Stimulated activated CD4-positive, alpha-beta T cell treated with anti-CD3 and anti-CD28 coated beads, Interleukin-1b, Interleukin-23, amount 100 ng/mL, for 24 hours (primary cell): Measurements from ENCODE around the gene CPA5.
"Not testable (repeated sequence)": the region's sequence is repeated elsewhere in the genome, so short reads cannot be mapped to it uniquely, and the experiment has no call there.

Experiments used
- DNase-seq, 4 experiments: peaks; one replicate each; pipeline ENCODE4 v3.0.0-alpha.2; 2020; ENCODE audit warnings: low read depth in 4 of 4, low spot score in 1 of 4

CPA5 gene, protein sequence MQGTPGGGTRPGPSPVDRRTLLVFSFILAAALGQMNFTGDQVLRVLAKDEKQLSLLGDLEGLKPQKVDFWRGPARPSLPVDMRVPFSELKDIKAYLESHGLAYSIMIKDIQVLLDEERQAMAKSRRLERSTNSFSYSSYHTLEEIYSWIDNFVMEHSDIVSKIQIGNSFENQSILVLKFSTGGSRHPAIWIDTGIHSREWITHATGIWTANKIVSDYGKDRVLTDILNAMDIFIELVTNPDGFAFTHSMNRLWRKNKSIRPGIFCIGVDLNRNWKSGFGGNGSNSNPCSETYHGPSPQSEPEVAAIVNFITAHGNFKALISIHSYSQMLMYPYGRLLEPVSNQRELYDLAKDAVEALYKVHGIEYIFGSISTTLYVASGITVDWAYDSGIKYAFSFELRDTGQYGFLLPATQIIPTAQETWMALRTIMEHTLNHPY

GRCh38 chr7:130344271-130344866, at the start of gene CPA5:
Gene CPA5, plus strand, starts transcription at chr7:130344816. Its CDS starts 1,670 bp downstream, at chr7:130346486.
- DNase-seq: no peak

DNA sequence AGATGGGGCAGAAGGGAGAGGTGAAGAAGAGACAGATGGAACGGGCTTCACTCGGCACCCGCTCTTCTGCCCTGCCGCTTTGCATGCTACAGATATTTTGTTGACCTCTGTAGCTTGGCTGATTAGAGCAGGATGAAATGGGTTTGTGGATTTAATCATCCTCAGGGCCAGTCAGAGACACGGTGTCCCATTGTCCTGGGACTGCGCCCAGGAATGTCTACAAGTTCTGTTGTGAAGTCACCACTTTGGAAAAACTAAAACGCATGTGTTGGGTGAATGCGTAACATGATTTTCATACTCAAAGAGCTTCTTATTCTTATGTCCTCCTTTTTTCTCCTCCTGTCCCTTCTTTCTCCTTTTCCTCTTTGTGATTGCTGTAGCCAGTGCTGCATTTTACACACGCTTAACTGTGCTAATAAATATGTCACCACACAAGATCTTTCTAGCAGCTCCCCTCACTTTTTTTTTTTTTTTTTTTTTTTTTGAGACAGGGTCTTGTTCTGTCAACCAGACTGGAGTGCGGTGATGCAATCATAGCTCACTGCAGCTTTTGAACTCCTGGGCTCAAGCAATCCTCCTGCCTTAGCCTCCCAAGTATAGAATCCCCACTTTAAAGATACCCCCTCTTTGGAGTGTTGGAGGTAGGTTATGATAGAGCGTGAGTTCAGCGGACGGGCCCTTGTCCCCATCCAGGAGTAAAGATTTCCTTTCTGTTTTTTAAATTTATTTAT, 48.2 kb upstream of the CPA5 start:
- no peak for DNase-seq

GRCh38 chr7:130297628-130298543, 46.7 kb upstream of the CPA5 start:
- DNase-seq: no peak

DNA sequence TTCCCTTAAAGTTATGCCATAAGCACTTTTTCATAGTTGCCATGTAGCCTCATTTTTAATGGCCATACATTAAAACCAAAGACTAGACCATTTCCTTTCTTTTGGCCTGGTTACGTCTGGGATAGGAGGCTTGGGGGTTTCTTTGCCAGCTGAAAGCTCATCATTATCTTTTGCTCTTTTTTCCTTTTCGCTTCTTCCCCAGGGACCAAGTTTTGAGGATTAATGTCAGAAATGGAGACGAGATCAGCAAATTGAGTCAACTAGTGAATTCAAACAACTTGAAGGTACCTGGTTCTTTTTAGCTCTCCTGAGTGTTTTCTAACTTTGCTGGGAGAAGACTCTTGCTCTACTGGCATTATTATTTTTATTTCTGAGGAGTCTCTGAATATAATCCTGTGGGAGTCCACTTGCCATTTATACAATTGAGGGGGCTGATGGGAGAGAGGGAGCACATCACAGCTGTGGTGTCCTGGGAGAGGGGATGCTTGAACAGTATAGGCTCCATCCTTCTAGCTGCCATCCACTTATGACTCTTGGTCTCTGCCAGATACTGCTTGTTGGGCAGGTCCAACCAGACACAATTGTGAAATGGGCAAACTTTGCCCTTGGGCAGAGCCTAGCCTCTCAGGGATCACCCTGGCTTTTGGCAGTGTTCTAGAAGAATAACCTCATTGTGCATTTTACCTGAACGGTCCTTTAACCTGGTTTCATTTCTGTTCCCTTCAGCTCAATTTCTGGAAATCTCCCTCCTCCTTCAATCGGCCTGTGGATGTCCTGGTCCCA, 45.9 kb upstream of the CPA5 start:
- DNase-seq: no peak

DNA sequence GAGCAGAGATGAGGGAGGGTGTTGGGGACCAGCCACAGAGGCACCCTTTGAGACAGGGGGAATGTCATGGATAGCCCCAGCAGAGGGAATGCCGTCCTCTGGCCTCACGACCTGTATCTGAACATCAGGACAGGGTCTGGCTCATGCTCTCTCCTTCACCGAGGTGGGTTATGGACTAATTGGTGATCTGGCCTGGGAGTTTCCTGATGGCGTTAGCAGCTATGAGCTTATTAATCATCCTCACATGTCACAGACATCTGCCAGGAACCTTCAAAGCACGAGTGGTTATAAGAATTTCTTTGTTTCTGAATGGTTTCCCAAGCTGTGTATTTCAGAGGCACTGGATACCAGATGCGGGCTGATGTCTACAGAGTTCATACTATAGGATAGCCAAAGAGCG, 44.8 kb upstream of the CPA5 start:
- DNase-seq: no peak

- DNase-seq: no peak
Measured at GRCh38 chr7:130301501-130302020, 43.1 kb upstream of the CPA5 start.

DNA sequence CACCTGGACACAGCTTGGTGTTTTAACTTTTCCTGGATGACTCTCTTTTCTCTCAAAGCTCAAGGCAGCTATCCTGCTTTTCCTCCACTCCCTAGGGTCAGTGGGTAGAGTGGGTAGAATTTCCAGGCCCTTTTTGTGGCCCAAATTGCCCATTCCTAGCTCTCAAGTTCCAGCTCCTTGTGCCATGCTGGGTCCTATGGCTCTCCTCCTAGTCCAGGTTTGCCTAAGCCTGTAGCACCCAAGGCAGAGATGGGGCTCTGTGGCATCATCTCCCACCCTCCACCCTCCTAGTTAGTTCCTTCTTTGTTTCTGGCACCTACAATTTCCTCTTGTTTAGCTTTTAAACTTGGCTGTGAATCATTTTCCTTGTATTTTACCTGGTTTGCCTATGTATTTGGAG, 42.0 kb upstream of the CPA5 start:
- DNase-seq: no peak

DNA sequence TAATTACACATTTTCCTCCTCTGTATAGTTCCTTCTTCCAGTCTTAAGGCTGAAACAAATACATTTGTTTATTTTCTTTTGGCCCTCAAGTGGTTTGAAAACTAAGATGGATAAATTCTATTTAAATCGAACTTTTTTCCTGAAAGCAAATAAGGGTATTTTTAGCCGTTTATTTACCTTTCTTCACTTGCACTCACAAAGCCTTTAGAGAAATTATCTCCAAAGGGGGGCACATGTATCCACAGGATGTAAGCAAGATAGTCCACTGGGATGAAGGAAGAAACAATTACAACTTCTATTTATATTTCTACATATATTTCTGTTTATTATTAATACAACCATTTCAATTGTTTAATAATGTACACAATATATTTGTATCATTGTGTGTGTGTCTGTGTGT, 41.5 kb upstream of the CPA5 start:
- no peak for DNase-seq

DNA sequence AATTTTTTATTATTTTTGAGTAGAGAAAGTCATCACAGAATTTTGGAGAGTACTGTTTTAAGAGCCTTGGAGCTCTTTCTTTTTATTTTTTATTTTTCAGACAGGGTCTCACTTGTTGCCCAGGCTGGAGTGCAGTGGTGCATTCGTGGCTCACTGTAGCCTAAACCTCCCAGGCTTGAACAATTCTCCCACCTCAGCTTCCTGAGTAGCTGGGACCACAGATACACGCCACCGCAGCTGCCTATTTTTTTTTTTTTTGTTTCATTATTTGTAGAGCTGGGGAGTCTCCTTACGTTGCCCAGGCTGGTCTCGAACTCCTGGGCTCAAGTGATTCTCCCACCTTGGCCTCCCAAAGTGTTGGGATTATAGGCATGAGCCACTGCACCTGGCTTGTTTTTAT, 41.1 kb upstream of the CPA5 start:
- no peak for DNase-seq

GRCh38 chr7:130303982-130304381, 40.6 kb upstream of the CPA5 start:
- DNase-seq: no peak

GRCh38 chr7:130304878-130305277, 39.7 kb upstream of the CPA5 start:
- DNase-seq: no peak

DNA sequence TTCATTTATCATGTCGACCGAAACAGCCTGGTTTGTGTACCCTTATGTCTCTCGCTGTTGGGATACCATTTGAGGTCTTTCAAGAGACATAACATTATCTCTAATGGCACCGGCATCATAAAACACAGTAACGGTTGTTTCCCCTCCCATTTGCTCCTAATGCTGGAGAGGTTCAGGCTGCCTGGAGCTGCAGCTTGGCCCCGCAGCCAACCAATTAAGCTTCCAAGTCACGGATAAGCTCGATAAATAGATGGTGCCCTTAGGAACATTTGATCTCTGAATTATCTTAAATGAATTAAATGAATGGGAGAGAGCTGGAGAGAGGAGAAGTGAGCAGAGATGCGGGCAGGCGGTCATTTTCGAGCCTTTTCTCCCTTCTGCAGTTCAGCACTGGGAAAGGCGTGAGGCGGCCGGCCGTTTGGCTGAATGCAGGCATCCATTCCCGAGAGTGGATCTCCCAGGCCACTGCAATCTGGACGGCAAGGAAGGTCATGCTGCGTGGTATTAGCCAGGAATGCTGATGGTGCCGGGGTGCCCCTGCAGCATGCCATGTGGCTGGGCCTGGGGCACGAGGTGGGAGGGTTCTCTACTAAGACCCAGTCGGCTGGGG, 39.1 kb upstream of the CPA5 start:
- DNase-seq: no peak

GRCh38 chr7:130309986-130310385, 34.6 kb upstream of the CPA5 start:
- DNase-seq: no peak

GRCh38 chr7:130314305-130314704, 30.3 kb upstream of the CPA5 start:
- no peak for DNase-seq

- DNase-seq: no peak
Measured at GRCh38 chr7:130319541-130319940, 25.1 kb upstream of the CPA5 start.

GRCh38 chr7:130321542-130322229, 22.9 kb upstream of the CPA5 start:
- not testable (repeated sequence) for DNase-seq

DNA sequence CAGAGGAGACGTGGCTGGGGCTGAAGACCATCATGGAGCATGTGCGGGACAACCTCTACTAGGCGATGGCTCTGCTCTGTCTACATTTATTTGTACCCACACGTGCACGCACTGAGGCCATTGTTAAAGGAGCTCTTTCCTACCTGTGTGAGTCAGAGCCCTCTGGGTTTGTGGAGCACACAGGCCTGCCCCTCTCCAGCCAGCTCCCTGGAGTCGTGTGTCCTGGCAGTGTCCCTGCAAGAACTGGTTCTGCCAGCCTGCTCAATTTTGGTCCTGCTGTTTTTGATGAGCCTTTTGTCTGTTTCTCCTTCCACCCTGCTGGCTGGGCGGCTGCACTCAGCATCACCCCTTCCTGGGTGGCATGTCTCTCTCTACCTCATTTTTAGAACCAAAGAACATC, 22.0 kb upstream of the CPA5 start:
- no peak for DNase-seq

DNA sequence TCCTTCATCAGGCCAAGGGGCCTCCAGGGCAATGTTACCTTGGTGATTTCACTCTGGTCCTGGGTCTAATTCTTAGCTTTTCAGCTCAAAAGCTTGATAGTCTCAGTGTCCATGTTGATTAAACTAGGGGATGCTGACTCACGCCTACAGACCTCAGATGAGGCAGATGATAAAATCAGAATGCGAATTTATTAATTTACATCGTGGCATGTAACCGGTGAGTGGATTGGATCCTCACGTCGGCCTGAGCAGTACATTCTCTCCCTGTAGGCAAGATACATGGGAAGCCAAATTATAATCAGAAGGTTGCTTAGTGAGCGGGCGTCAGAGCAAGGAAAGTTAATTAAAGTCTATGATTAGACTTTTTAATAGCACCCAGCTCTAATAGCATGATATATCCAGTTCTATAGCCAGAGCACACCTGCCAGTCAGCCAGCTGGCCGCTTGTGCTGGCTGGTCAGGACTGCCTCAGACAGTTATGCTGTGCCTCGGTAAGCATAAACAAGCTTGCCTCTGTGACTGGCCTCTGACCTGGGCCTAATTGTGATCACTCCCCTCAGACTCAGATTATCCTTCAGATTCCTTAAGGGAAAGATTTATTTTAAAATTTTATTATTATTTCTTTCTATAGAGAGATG, 20.2 kb upstream of the CPA5 start:
- no peak for DNase-seq

- no peak for DNase-seq
Measured at GRCh38 chr7:130329681-130330080, 14.9 kb upstream of the CPA5 start.
